ENCODE measurements around the gene OR10P1. TPM values are rescaled to one million over a fixed set of nuclear protein-coding genes. Genes with fewer than 3 reads are reported as not detected.

Gene OR10P1
- total RNA-seq, 1 experiment from 2014 or later, result not detected

DNA sequence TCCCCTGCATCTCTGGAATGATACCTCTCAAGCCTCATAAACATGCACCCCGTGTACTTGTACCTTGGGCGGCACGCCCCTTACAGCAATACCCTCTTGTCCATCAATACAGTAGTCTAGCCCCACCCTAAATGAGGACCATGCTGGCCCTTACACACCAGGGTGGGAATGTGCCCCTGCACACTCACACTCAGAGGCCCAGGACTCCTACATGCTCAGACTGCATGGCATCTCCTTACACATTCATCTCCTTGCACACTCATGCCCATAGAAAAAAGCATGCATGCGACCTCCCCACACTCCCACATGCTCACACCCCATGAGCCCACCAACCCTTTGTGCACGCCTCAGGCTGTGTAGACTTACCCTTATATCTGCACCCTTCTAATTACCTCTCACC is 49.0 kb downstream of the OR10P1 start:
- DNase-seq (ENCODE audit: low read depth), result no peak

DNA sequence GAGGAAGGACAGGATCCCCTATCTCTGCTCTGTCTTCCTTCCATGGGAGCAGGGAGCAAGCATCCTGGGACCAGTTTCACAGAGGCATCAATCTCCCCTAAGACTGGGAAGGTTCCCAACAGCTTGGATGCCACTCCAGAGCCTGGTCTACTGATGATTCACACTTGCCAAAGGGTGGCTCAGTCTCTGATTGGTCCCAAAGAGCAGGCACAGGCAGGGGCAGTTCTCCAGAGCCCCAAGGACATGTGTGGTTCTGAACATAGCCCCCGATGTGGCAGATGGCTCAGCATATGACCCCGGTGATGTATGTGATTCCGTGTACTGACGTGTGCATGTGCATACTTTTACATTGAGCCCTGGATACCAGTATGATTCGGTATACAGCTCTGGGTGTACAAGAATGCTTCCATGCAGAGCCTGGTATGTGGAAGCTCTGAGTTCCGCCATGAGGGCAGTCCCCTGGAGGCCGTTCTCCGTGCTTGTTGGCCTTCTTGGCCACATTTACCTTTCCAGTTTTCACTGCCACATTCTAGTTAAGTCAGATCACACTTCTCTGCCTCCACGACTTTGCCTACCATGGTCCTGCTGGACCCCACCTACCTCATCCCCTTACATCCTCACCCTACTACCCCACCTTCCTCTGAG is 49.8 kb downstream of the OR10P1 start:
- DNase-seq (ENCODE audit: low read depth), result peak; percentile 34

Other genes starting within 250 kb of the OR10P1 start
- not detected in 2 replicates for gene OR6C65, start 236.4 kb upstream of the OR10P1 start, total RNA-seq (2014; rRNA removed; shearing (Covaris generic))
- not detected in 2 replicates for gene OR6C76, start 210.6 kb upstream of the OR10P1 start, total RNA-seq (2014; rRNA removed; shearing (Covaris generic))
- gene OR6C2, start 192.8 kb upstream of the OR10P1 start, total RNA-seq (2014; rRNA removed; shearing (Covaris generic)), result not detected in 2 replicates
- not detected in 2 replicates for gene OR6C70, start 166.8 kb upstream of the OR10P1 start, total RNA-seq (2014; rRNA removed; shearing (Covaris generic))
- gene OR6C68, start 144.5 kb upstream of the OR10P1 start, total RNA-seq (2014; rRNA removed; shearing (Covaris generic)), result not detected in 2 replicates
- gene OR6C4, start 87.3 kb upstream of the OR10P1 start, total RNA-seq (2014; rRNA removed; shearing (Covaris generic)), result not detected in 2 replicates
- gene OR2AP1, start 64.4 kb upstream of the OR10P1 start, total RNA-seq (2014; rRNA removed; shearing (Covaris generic)), result not detected in 2 replicates
- gene ITGA7, start 71.0 kb downstream of the OR10P1 start, total RNA-seq (2014; rRNA removed; shearing (Covaris generic)), result 11.4 and 15.1 TPM in 2 replicates
- gene BLOC1S1, start 79.2 kb downstream of the OR10P1 start, total RNA-seq (2014; rRNA removed; shearing (Covaris generic)), result 155 and 170 TPM in 2 replicates
- gene RDH5, start 83.5 kb downstream of the OR10P1 start, total RNA-seq (2014; rRNA removed; shearing (Covaris generic)), result 6.0 and 6.7 TPM in 2 replicates
- 1,417 and 1,738 TPM in 2 replicates for gene CD63, start 92.1 kb downstream of the OR10P1 start, total RNA-seq (2014; rRNA removed; shearing (Covaris generic))
- gene GDF11, start 106.2 kb downstream of the OR10P1 start, total RNA-seq (2014; rRNA removed; shearing (Covaris generic)), result 1.6 and 2.1 TPM in 2 replicates
- 110 and 137 TPM in 2 replicates for gene SARNP, start 180.8 kb downstream of the OR10P1 start, total RNA-seq (2014; rRNA removed; shearing (Covaris generic))
- 25.5 and 37.1 TPM in 2 replicates for gene ORMDL2, start 181.1 kb downstream of the OR10P1 start, total RNA-seq (2014; rRNA removed; shearing (Covaris generic))
- 26.0 and 30.8 TPM in 2 replicates for gene DNAJC14, start 192.7 kb downstream of the OR10P1 start, total RNA-seq (2014; rRNA removed; shearing (Covaris generic))
- 4.2 and 4.4 TPM in 2 replicates for gene MMP19, start 206.0 kb downstream of the OR10P1 start, total RNA-seq (2014; rRNA removed; shearing (Covaris generic))

All from RPMI7951 (cell line).